Measurements from ENCODE around the gene RNF212B. TPM values are rescaled to one million over a fixed set of nuclear protein-coding genes. Genes with fewer than 3 reads are reported as not detected.
A peak's percentile ranks its signal among the peaks of the same experiment; 100 is the strongest.
"Not testable (repeated sequence)": the region's sequence is repeated elsewhere in the genome, so short reads cannot be mapped to it uniquely, and the experiment has no call there.

The RNF212B gene
- total RNA-seq, 1 donor from 2014 or later: not detected

DNA sequence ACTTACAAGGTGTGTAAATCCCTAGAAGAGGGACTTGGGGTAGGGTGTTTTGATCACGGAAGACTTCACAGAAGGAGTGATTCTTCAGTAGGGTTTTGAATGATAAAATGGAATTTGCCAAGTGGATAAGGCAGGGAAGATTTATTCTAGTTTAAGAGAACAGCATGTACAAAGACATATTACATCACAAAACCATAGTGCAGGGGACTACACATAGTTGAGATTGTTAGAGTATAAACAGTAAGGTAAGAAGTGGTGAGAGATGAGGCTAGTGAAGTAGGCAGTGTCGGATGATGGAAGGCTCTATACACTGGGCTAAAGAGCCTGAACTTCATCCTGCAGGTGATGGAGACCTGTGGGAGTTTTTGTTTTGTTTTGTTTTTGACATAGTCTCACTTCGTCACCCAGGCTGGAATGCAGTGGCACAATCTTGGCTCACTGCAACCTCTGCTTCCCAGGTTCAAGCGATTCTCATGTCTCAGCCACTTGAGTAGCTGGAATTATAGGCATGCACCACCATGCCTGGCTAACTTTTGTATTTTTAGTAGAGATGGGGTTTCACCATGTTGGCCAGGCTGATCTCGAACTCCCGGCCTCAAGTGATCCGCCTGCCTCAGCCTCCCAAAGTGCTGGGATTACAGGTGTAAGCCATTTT is 3.5 kb downstream of the RNF212B start:
- DNase-seq (ENCODE audit: low spot score); intact Hi-C loops (cut with DNase I): not testable (repeated sequence)

DNA sequence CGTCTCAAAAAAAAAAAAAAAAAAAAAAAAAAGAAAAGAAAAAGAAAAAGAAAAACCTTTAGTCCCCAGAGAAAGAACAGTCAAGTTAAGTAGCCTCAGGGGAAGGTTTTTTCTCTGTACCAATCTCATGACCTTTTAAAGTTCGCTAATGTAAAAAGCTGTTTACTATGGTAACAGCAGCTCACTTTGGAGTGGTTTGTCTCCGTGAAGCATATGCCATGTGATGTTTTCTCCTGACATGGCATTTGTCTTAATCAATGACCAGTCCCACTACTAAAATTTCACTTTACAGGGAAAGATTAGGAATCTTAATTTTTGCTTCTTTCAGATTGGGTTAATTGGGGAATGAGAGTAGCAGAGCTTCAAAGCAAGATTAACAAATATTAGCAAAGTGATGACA is 4.3 kb downstream of the RNF212B start:
- DNase-seq (ENCODE audit: low spot score): no peak
- intact Hi-C loops (cut with DNase I): no loop called here

DNA sequence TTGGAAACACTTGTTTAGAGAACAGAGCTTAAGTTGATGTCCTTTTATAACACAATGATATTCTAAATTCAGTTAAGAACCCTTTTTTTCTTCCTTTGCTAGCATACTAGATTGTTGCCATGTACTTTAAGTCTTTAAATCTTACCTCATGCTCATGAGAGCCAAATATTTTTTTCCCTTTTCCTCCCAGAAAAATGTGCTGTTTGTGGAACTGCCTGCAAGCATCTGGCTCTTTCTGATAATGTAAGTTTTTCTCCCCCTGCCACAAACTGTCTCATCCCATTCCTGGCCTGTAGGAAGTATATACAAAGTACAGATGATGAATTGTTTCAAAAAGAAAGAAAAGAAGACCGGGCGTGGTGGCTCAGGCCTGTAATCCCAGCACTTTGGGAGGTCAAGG is 5.3 kb downstream of the RNF212B start:
- no peak for DNase-seq (ENCODE audit: low spot score)
- intact Hi-C loops (cut with DNase I): no loop called here

DNA sequence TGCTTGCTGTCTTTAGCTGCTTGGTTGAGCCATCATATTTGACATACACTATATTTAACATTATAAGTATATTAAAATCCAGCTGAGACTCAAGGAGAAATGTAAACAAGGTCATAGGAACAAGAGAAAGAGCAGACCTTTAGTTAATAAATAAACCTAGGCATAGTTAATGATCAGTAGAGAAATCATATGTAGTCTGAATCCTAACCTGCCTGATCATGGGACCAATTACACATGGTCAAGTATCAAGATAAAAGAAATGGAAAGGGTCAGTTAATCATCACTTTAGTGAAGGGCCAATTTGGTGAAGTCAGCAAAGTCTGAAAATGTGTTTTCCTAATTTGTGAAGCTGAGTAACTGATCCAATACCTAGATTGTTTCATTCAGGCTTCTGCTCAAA is 7.5 kb downstream of the RNF212B start:
- intact Hi-C loops (cut with DNase I): no loop called here
- no peak for DNase-seq (ENCODE audit: low spot score)

DNA sequence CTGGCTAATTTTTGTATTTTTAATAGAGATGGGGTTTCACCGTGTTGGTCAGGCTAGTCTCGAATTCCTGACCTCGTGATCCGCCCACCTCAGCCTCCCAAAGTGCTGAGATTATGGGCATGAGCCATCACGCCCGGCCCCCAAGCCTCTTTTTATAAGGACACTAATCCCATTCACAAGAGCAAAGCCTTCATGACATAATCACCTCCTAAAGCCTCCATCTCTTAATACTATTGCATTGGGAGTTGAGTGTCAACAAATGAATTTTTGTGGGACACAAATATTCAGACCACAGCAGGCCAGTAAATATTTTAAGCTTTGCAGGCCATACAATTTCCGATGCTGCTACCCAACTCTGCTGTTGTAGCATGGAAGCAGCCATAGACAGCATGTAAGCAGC is 10.9 kb downstream of the RNF212B start:
- DNase-seq (ENCODE audit: low spot score): no peak
- intact Hi-C loops (cut with DNase I): no loop called here

DNA sequence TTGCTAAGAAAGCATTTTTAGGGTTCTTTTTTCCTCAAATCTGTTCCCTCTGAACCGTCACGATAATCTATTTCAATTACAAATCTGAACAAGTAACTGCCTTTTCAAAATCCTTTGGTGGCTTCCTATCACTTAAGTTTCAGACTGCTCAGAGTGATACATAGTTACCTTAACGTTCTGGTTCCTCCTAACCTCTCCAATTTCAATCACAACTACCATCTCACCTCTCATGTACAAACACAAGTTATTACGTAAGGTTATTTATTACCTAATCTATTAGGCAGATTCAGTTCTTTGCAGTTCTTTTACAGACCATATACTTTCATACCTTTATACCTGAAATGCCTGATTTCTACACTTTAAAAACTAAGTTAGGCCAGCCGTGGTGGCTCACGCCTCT is 12.1 kb downstream of the RNF212B start:
- no peak for DNase-seq (ENCODE audit: low spot score)
- intact Hi-C loops (cut with DNase I): no loop called here

DNA sequence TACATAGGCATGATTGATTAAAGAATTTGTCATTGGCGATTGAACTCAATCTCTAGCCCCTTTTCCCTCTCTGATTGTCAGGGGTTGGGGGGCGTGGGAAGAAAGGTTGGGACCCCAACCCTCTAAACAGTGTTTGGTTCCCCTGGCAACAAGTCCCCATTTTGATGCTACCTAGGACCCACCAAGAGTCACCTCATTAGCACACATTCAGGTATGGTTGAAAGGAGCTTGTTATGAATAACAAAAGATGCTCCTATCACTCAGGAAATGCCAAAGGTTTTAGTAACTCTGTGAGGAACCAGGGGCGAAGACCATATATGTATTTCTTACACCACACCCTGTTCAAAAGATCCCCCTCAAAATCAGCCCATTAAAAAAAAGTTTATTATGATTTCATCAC is 14.3 kb downstream of the RNF212B start:
- intact Hi-C loops (cut with DNase I): no loop called here
- DNase-seq (ENCODE audit: low spot score): no peak

DNA sequence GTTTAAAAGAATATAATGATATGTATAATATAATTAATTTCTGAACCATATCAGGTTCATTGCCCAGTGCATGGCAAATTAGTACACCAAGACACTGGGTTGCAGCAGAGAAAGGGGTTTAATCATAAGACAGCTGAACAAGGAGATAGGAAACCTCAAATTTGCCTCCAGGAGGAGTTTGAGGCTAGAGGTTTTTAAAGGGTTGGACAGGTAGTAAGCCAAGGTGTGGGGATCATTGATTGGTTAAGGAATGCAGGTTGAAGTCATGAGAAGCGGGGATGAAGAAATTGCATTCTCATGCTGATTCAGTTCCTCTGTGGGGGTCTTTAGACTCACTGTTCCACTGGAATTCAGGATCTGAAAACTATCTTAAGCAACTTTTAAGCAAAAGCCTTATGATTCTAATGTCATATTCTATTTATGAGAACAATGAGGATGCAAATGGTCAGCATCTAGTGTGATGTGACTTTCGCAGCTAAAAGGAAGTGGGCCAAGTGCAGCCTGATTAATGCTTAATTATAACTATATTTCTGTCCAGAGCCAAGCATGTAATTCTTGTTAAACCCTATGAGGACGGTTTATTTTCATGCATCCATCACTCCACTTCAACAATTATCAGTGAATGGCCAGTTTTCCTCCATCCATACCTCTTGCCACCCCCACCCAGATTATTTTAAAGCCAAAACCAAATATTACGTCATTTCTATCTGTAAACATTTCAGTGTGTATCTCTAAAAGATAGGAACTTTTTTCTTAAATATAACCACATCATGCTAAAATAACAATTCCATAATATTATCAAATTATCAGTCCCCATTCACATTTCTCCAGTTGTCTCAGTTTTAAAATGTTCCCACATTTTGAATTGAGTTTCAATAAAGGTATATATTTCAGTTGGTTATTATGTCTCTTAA is 14.9 kb downstream of the RNF212B start:
- intact Hi-C loops (cut with DNase I): no loop called here
- DNase-seq (ENCODE audit: low spot score): no peak

DNA sequence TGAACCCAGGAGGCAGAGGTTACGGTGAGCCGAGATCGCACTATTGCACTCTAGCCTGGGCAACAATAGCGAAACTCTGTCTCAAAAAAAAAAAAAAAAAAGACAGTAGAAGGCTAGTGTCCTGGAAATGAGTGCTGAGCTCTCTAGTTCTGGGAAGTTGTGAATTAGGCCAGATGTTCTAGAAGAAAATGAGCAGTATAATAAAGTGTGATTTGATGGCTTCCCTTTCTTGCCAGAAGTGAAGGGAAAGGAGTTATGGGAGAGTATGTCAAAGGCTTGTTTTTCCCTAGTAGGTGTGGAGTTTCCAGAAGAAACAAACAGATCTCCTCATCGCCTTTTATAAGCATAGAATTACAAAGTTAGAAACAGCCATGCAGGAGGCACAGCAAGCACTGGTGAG is 20.5 kb downstream of the RNF212B start:
- DNase-seq (ENCODE audit: low spot score): no peak
- intact Hi-C loops (cut with DNase I): no loop called here

DNA sequence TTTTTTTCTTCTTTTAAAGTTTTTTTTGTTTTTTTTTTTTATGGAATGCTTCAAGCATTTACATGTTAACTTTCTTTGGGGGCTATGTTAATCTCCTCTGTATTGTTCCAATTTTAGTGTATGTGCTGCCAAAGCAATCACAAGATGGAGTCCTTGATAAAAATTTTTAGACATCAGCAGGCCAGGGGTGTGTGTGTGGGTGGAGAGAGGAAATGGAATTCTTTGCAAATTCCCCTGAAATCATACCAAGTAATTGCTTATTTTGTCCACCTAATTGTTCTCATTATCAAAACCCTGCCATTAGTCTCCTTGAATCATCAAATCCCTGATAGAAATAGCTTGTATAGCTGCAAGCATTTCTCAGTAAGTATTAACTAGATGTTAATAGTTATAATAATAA is 21.7 kb downstream of the RNF212B start:
- intact Hi-C loops (cut with DNase I): no loop called here
- DNase-seq (ENCODE audit: low spot score): no peak

DNA sequence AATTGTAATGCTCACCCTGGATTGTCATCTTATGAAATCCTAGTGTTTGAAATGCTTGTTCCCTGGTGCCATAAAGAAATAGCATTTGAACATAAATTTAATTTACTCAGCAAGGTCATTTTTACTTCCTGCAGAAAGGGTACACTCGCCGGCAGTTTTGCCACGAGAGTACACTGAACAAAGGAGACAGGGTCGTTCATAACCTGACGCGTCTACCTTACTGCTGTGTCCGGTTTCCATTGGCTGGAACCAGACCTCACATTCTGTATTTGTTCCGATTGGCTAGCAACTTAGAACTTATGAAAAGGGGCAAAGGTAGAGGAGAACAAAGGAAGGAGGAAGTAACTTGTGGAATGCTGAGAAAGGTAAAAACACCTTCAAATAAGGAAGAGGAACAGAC is 23.1 kb downstream of the RNF212B start:
- DNase-seq (ENCODE audit: low spot score): not testable (repeated sequence)
- intact Hi-C loops (cut with DNase I): loop anchor here (10.0 kb wide), 1 partner anchor 104 kb away; the partner anchor contains the start of gene EFS

DNA sequence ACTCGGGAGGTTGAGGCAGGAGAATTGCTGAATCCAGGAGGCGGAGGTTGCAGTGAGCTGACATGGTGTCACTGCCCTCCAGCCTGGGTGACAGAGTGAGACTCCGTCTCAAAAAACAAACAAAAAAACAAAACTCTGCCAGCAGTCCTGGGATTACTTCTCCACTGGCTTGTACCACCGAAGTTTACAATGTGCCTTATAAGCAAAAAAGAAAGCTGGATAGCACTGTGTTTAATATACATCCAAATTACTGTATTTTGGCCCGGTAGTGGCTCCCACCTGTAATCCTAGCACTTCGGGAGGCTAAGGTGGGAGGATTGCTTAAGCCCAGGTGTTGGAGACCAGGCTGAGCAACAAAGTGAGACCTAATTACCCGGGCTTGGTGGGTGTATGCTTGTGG is 31.5 kb downstream of the RNF212B start:
- intact Hi-C loops (cut with DNase I): loop anchor here (10.0 kb wide), 1 partner anchor 96 kb away; the partner anchor contains the start of gene EFS
- no peak for DNase-seq (ENCODE audit: low spot score)

DNA sequence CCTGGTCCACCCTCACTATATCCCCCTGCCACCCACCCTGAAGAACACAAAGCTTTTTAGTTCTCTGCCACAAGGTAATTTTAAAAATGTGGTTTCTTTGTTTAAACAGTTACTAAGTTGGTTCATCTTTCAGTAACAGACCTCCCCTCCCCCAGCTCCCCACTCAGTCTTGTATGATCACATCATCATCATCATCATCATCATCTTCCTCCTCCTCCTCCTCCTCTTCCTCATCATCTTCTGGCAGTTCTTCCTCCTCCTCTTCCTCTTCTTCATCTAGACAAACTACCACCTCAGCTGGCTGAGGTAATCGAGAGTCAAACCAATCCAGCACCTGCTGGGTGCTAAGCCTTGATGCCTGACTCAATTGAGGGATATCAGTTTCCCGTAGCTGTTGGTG is 37.7 kb downstream of the RNF212B start:
- no peak for DNase-seq (ENCODE audit: low spot score)
- intact Hi-C loops (cut with DNase I): no loop called here

DNA sequence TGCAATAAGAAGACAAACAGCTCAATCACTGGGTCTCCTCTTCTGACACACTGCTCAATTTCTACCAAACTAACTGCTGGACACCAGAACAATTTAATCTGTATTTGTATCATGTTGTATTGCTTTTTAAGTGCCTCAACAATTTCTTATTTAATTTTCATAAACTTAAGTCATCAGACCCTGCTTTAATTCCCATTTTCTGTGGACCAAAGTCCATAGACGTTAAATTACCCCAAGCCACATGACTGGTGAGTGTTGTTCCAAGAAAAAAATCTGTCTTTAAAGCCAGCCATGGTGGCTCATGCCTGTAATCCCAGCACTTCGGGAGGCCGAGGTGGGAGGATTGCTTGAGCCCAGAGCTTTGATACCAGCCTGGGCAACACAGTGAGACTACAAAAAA is 39.5 kb downstream of the RNF212B start:
- intact Hi-C loops (cut with DNase I): no loop called here
- no peak for DNase-seq (ENCODE audit: low spot score)

DNA sequence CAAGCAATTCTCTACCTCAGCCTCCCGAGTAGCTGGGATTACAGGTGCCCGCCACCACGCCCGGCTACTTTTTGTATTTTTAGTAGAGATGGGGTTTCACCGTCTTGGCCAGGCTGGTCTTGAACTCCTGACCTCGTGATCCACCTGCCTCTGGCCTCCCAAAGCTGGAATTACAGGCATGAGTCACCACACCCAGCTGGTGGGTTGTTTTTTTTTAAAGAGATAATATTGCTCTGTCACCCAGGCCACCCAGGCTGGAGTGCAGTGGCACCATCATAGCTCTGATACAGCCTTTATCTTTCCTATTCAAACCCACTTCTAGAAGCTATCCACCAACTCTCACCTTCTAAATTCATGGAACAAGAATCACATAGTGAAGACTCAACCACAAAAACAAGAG is 40.2 kb downstream of the RNF212B start:
- intact Hi-C loops (cut with DNase I); DNase-seq (ENCODE audit: low spot score): not testable (repeated sequence)

DNA sequence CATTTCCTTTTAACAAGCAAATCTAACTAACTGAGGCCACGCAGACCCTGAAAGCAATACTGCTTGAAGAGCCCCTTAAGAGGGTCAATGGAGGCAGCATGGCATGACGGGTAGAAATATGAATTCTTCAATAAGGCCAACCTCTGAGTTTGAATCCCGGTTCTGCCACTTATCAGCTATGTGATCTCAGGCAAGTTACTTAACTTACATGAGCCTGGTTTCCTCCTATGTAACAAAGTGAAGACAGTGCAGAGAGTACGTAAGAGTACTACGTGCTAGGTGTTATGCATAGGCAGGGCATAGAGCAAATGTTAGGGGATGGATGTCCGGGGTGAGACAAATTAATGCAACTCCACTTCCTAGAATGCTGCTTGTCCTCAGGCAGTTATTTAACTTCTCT is 43.5 kb downstream of the RNF212B start:
- intact Hi-C loops (cut with DNase I): no loop called here
- no peak for DNase-seq (ENCODE audit: low spot score)

DNA sequence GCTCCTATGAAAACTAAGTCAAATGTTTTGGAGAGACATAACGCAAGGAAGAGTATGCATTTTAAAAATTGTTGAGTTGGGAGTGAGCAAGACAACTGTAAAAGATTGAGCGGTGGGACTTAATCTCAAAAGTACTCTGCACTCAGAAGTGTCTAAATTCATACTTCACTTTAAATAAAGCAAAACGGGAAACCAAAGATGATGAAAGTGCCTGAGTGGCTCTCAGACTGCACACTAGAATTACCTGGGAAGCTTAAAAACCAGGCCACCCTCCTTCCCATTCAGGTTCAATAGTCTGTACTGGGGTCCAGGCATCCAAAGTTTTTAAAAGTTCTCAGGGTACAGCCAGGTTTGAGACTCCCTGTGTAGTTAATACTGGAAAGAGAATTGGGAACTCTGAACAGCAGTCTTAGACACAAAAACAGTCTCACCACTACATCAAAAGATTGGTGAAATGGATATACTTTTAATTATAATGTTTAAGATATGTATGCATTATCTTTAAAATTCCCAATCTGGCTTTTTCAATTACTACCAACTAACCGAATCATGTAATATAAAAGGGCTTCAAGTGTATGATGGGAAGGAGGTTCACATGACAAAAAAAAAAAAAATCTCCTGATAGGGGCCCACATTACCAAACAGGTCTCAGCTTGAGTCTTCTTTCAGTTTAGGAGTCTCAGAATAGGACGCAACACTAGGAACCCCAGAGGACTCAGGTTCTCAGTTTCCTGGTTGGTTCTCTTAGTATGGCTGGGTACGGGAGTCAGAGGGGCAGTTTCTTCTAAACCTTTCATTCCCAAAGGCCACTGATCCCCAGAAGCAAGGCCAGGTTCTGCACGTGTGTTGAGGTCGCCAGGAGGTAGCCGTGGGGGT is 47.2 kb downstream of the RNF212B start:
- intact Hi-C loops (cut with DNase I): no loop called here
- no peak for DNase-seq (ENCODE audit: low spot score)

DNA sequence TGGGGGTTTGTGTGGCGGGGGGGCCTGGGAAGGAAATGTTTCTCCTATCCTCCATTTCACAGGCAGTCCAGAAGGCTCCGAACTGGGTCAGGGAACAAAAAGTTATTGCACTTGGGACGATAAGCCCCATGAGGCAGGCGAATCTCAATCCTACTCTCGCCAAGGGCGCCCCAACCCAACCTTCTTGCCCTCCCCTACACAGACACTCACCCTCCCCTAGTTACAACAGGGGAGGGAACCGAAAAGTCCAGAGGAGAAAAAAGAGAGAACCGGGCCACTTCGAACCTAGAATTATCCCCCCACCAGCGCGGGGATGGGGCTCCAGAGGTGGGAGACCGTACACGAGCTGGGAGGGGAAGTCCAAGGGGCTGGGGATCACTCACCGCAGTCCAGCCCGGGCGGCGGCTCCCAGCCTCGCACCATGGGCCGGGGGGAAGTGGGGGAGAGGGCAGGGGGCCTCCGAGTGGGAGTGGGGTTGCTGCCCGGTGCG is 47.8 kb downstream of the RNF212B start:
- DNase-seq (ENCODE audit: low spot score): no peak
- intact Hi-C loops (cut with DNase I): loop anchor here (2.0 kb wide), 1 partner anchor 15 kb away; no protein-coding TSS in a partner anchor

DNA sequence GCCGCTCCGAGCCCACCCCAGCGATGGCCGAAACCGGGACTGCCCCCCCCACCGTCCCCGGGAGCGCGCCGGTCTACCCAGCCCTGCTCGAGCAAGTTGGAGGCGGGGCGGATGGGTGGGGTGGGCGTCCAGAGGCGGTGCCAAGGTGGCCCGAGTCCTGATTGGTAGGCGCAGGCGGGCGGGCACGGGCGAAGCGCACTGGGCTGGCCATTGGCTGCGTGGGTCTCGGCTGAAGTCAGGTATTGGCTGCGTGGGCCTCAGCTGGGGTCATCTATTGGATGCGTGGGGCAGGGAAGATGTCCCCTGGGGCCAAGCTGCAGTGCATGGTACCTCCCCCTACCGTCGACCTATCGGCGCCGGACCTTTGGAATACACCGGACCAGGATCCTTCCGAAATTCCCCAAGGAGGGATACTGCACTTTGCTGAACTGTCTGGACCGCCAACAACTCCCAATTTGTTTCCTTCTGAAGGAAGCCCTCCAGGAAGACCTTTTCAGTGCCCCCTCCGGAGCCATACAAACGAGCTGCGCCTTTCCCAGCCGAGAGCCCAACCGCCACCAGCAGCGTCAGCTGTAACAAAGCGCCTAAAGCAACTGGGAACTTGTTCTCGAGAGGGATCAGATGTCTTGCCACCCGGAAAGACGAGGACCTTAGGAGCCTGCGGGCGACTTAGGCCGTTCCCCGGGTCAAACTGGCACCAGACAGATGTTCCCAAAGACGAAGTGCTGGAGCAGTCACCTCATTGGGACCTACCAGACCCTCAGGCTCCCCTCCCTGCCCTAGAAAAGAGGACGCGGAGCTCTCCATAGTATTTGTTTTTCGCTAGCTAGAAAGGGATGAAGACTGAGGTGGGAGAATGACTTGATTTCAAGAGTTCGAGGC is 48.5 kb downstream of the RNF212B start, which contains the start of gene HOMEZ:
TSS of gene HOMEZ (minus strand) at position 113 of the 882 bp plus-strand sequence. CDS start 180 bp downstream, outside the sequence.
- intact Hi-C loops (cut with DNase I): loop anchor here (2.0 kb wide), 1 partner anchor 15 kb away; no protein-coding TSS in a partner anchor
- DNase-seq (ENCODE audit: low spot score): peak; percentile 99
